ENCODE measurements around the gene GAB3.

GAB3 gene, protein sequence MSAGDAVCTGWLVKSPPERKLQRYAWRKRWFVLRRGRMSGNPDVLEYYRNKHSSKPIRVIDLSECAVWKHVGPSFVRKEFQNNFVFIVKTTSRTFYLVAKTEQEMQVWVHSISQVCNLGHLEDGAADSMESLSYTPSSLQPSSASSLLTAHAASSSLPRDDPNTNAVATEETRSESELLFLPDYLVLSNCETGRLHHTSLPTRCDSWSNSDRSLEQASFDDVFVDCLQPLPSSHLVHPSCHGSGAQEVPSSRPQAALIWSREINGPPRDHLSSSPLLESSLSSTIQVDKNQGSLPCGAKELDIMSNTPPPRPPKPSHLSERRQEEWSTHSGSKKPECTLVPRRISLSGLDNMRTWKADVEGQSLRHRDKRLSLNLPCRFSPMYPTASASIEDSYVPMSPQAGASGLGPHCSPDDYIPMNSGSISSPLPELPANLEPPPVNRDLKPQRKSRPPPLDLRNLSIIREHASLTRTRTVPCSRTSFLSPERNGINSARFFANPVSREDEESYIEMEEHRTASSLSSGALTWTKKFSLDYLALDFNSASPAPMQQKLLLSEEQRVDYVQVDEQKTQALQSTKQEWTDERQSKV

DNA sequence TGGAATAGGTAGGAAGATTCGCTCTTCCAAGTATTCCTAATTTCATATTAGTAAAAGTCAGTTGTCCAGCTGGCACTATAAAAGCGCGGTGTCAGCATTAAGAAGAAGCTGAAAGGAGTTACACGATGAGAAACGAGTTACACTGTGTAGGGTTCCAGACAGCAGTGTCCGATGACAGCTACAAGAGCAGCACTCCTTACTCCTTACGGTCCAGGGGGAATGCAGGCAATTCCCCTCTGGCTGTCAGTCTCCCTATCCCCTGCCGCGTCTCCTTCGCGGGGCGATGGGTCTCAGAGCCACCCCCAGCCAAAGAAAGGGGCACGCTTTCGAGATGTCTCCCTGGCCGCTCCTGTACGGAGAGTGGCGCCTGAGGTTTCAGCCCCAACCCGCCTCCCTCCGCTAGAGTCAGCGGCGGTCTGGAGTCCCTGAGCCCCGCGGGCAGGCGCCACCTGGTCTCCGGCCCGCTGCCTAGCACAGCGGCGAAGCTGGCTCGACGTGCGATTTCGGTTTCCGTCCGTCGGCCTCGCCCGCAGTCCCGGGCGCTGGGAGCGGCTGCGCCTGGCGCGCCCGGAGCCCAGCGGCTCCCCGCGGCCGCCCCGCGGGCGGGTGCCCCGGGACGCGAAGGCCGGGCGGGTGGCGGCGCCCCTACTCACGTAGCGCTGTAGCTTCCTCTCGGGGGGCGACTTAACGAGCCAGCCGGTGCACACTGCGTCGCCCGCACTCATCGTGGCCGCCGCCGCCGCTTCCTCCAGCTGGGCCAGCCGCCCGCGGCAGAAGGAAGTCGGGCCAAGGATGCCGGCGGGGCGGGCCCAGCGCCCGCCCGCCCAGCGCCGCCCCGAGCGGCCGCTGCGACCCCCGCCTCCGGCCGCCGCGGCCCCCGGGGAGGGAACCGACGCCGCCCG lies at the start of gene GAB3:
GAB3 (minus strand) TSS at position 777 of the 902 bp plus-strand sequence; CDS start at position 725, 52 bp downstream.
- Histone ChIP-seq H3K4me3 (ENCODE audit: low read depth, low read length) (peak within 1 kb of the TSS; percentile 60), H3K9ac (ENCODE audit: low read depth, low read length) (no peak within 1 kb of the TSS), H3K27me3 (ENCODE audit: control insufficient read depth, insufficient read depth, low read length) (peaks cover 38% of the 10 kb centered on the region), H3K36me3 (ENCODE audit: control insufficient read depth, insufficient read depth, low read length) (no peaks in the 10 kb centered on the region), H3K4me1 (ENCODE audit: control insufficient read depth, insufficient read depth, low read length) (no peaks in the 10 kb centered on the region), H3K27ac (ENCODE audit: low read depth, low read length) (no peak within 1 kb of the TSS), H3K9me3 (ENCODE audit: control insufficient read depth, insufficient read depth, low read length) (peaks cover 11% of the 10 kb centered on the region; the same call in 1 of the 2 replicates)

DNA sequence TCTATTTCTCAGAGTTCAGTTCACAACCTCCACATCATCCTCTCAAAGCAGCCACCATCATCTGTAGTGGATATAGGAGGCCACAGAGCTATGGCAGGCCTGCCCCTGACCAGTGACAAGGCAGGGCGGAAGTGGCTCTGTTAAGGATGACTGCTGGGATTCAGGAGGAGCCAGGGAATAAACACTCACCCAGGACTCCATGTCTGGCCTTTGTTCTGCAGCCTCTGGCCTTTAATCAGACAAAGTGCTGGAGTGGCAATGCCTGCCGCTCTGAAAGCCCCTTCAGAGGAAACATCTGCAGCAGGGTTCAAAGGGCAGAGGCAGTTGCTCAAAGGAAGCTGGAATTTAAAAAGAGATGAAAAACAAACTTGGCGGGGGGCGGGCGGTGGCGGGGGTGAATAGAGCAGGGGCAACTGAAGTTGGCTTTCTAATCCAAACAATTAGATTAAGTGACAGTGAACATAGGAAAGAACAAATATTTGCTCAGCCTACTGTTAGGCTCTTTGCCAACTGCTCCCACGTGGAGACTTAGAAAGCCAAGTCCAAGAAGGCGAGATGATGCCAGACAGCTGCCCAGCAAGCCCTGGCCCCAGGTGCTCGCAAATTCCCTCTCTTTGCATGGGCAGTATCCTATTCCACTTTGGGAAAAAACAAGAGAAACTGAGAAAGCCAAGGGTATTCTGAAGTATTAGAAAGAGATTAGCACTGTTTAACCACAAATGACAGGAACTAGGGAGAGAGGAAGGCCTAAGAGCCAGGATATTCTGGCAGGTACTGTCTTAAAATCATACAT lies 48.9 kb upstream of the GAB3 start:
- Histone ChIP-seq H3K27ac (ENCODE audit: low read depth, low read length) (peak overlapping the region; percentile 21), H3K4me3 (ENCODE audit: low read depth, low read length) (no peak overlapping the region), H3K27me3 (ENCODE audit: control insufficient read depth, insufficient read depth, low read length) (peaks cover 35% of the 10 kb centered on the region), H3K9ac (ENCODE audit: low read depth, low read length) (no peak overlapping the region), H3K4me1 (ENCODE audit: control insufficient read depth, insufficient read depth, low read length) (peaks cover 9% of the 10 kb centered on the region), H3K9me3 (ENCODE audit: control insufficient read depth, insufficient read depth, low read length) (peaks cover 46% of the 10 kb centered on the region), H3K36me3 (ENCODE audit: control insufficient read depth, insufficient read depth, low read length) (no peaks in the 10 kb centered on the region)

DNA sequence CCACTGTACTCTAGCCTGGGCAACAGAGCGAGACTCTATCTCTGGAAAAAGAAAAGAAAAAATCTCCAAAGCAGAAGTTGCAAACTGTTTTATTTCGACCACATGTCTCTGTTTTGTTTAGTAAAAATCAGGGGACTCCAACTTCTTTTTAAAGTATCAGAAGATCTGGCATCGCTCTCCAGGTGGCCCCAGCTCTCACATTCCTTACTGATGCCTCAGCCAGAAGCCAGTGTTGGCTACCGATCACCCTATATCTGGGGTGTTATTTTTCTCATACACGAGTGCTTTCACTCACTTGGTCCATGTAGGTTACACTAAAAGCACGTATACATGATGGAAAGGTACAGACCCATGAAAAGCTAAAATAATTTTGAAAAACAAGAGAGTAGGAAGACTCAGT lies 46.1 kb upstream of the GAB3 start:
- no peaks in the 10 kb centered on the region for H3K36me3 ChIP-seq (ENCODE audit: control insufficient read depth, insufficient read depth, low read length)
- H3K4me3 ChIP-seq (ENCODE audit: low read depth, low read length): no peak overlapping the region; the same call in 1 of the 2 replicates
- H3K4me1 ChIP-seq (ENCODE audit: control insufficient read depth, insufficient read depth, low read length): peaks cover 9% of the 10 kb centered on the region
- H3K27me3 ChIP-seq (ENCODE audit: control insufficient read depth, insufficient read depth, low read length): peaks cover 17% of the 10 kb centered on the region
- peaks cover 56% of the 10 kb centered on the region for H3K9me3 ChIP-seq (ENCODE audit: control insufficient read depth, insufficient read depth, low read length)
- H3K27ac ChIP-seq (ENCODE audit: low read depth, low read length): no peak overlapping the region
- H3K9ac ChIP-seq (ENCODE audit: low read depth, low read length): no peak overlapping the region

DNA sequence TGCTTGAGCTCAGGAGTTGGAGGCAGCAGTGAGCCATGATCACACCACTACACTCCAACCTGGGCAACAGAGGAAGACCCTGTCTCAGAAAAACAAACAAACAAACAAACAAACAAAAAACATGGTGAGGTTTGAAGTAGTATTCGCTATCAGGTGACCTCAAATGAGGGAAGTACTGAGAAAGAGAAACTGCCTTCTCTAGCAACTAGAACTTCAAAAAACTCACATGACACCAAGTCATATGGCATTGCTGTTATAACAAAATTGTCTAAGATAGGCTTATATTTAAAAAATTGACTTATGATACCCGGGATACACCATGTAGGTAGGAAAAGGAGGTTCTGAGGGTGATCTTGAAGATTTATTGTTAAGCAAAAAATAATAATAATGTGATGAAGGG lies 44.1 kb upstream of the GAB3 start:
- no peak overlapping the region for H3K9ac ChIP-seq (ENCODE audit: low read depth, low read length)
- peaks cover 5% of the 10 kb centered on the region; the same call in 1 of the 2 replicates for H3K4me1 ChIP-seq (ENCODE audit: control insufficient read depth, insufficient read depth, low read length)
- H3K27me3 ChIP-seq (ENCODE audit: control insufficient read depth, insufficient read depth, low read length): peaks cover 3% of the 10 kb centered on the region; the same call in 1 of the 2 replicates
- no peaks in the 10 kb centered on the region for H3K36me3 ChIP-seq (ENCODE audit: control insufficient read depth, insufficient read depth, low read length)
- H3K27ac ChIP-seq (ENCODE audit: low read depth, low read length): no peak overlapping the region
- H3K9me3 ChIP-seq (ENCODE audit: control insufficient read depth, insufficient read depth, low read length): peaks cover 58% of the 10 kb centered on the region
- H3K4me3 ChIP-seq (ENCODE audit: low read depth, low read length): no peak overlapping the region

DNA sequence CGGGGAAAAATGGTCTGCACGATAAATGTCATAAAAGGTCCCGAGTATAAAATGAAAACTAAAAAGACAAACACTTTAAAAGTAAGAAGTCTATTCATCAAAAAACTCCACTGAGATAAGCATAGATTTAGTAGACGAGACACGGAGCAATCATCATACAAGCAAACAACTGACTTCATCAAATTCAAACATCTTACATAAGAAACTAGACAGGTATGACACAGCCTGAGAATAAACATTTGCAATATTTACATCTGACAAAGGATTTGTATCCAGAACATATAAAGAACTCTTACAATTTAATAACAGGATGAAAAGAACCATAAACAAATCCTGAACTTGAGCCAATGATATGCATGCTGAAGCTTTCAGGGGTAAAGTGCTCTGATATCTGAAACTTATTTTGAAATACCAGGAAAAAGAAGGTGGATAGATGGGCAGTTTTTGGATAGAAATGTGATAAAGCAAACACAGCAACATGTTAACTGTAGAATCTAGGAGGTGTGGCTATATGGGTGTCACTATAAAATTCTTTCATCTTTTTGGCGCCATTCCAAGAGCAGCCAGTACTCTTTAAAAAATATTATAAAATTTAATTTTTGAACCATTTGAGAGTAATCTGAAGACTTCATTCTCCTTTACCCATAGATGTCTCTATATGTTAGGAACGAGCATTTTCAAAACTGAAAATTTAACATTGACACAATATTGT lies 42.4 kb upstream of the GAB3 start:
- H3K4me1 ChIP-seq (ENCODE audit: control insufficient read depth, insufficient read depth, low read length): peaks cover 3% of the 10 kb centered on the region; the same call in 1 of the 2 replicates
- peaks cover under 1% of the 10 kb centered on the region; the same call in 1 of the 2 replicates for H3K27me3 ChIP-seq (ENCODE audit: control insufficient read depth, insufficient read depth, low read length)
- H3K36me3 ChIP-seq (ENCODE audit: control insufficient read depth, insufficient read depth, low read length): no peaks in the 10 kb centered on the region
- no peak overlapping the region for H3K9ac ChIP-seq (ENCODE audit: low read depth, low read length)
- no peak overlapping the region for H3K27ac ChIP-seq (ENCODE audit: low read depth, low read length)
- no peak overlapping the region for H3K4me3 ChIP-seq (ENCODE audit: low read depth, low read length)
- H3K9me3 ChIP-seq (ENCODE audit: control insufficient read depth, insufficient read depth, low read length): peaks cover 58% of the 10 kb centered on the region

DNA sequence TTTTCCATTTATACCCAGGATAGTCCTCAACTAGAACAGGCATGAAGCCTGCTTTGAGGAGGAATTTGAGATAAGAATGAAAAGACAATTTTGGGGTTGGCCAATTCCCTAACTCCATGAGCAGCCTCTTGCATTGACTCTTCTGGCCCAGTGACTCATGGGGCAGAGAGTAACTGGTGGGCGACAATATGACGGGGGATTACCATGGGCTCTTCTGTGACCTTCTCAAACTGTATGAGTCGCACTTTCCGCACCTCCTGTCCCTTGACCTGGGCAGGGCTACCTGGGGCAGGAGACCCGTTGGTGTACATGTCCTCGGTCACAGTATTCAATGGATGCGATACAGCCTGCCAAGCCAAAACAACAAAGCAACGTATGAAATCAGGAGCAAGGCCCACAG lies 41.1 kb upstream of the GAB3 start:
- no peak overlapping the region for H3K27ac ChIP-seq (ENCODE audit: low read depth, low read length)
- no peak overlapping the region for H3K9ac ChIP-seq (ENCODE audit: low read depth, low read length)
- H3K4me1 ChIP-seq (ENCODE audit: control insufficient read depth, insufficient read depth, low read length): no peaks in the 10 kb centered on the region
- no peaks in the 10 kb centered on the region for H3K36me3 ChIP-seq (ENCODE audit: control insufficient read depth, insufficient read depth, low read length)
- H3K9me3 ChIP-seq (ENCODE audit: control insufficient read depth, insufficient read depth, low read length): peaks cover 59% of the 10 kb centered on the region
- no peaks in the 10 kb centered on the region for H3K27me3 ChIP-seq (ENCODE audit: control insufficient read depth, insufficient read depth, low read length)
- H3K4me3 ChIP-seq (ENCODE audit: low read depth, low read length): no peak overlapping the region

DNA sequence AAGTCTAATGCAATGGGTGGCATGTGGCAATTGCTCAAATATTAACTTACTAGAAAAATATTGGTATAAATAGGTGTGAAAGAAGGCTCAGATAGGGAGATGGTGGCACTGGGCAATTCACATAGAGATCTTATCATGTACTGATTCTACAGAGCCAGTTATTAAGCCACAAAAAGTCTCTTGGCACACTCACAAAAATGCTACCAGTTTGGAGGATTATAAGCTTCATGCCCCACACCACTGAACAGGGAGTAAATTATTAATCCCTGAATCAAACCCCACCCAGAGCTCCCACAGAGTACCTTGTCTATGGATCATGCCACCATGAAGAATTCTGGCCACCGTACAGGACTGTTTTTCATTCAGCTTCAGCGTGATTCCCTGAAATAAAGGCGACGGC lies 40.6 kb upstream of the GAB3 start:
- Histone ChIP-seq H3K27ac (ENCODE audit: low read depth, low read length) (no peak overlapping the region), H3K9ac (ENCODE audit: low read depth, low read length) (no peak overlapping the region), H3K4me1 (ENCODE audit: control insufficient read depth, insufficient read depth, low read length) (no peaks in the 10 kb centered on the region), H3K9me3 (ENCODE audit: control insufficient read depth, insufficient read depth, low read length) (peaks cover 56% of the 10 kb centered on the region), H3K27me3 (ENCODE audit: control insufficient read depth, insufficient read depth, low read length) (no peaks in the 10 kb centered on the region), H3K36me3 (ENCODE audit: control insufficient read depth, insufficient read depth, low read length) (no peaks in the 10 kb centered on the region), H3K4me3 (ENCODE audit: low read depth, low read length) (no peak overlapping the region)

DNA sequence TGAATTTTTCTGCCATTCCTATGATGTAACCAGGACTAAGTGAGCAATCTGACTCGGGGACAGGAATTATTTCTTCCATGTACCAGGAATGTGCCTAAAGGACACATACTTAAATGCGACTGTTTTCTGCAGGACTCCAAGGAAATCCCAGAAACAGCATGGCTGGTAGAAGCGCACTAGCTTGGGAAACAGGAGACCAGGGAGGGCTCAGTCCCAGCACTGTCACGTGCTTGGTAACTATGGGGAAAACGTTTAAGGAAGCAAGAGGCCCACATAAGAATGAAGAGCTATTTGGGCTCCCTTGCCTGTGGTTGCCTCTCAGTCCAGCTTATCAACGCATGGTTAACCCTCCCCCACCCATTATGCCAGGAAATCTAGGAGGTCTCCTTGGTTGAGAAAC lies 34.8 kb upstream of the GAB3 start:
- H3K4me3 ChIP-seq (ENCODE audit: low read depth, low read length): no peak overlapping the region
- H3K4me1 ChIP-seq (ENCODE audit: control insufficient read depth, insufficient read depth, low read length): no peaks in the 10 kb centered on the region
- H3K36me3 ChIP-seq (ENCODE audit: control insufficient read depth, insufficient read depth, low read length): no peaks in the 10 kb centered on the region
- no peak overlapping the region for H3K9ac ChIP-seq (ENCODE audit: low read depth, low read length)
- no peaks in the 10 kb centered on the region for H3K27me3 ChIP-seq (ENCODE audit: control insufficient read depth, insufficient read depth, low read length)
- H3K9me3 ChIP-seq (ENCODE audit: control insufficient read depth, insufficient read depth, low read length): peaks cover 49% of the 10 kb centered on the region
- no peak overlapping the region for H3K27ac ChIP-seq (ENCODE audit: low read depth, low read length)

DNA sequence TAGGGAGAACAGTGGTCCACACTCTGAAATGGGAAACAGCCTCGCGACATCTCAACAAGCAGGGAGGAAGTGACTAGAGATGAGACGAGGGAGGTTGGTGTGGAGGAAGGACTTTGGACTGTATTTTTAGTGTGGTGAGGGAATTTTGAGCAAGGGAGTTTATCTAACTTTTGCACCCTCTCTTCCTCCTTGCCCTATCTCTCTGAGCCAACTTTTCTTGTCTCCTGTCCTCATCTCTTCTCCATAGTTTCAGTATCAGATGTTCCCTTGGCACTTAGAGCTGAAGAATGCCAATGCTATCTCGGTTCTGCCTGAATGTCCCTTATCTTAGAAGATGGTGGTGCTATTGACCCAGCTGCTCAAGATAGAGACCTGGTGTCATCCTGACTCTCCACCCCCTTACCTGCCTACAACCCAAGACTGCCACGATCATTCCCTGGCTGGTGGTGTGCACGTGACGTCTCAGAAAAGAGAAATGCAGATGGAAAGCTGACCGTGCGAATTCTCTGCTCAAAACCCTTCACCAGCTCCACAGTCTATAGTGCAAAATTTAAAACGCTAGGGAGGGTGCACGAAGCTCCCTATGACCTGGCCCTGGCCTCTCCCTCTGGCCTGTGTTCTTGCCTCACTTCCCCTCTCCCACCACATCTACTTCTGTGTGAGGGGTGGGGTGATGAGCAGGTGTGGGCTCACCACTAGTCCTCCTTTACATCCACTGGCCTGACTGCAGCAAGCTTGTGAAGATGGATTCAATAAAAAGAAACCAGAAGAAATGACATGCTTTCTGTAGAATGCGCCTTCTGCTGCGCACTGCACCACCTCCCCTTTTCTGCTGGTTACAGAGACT lies 33.5 kb upstream of the GAB3 start:
- Histone ChIP-seq H3K27me3 (ENCODE audit: control insufficient read depth, insufficient read depth, low read length) (no peaks in the 10 kb centered on the region), H3K27ac (ENCODE audit: low read depth, low read length) (no peak overlapping the region)

More for the DNA sequence above, 33.5 kb upstream of the GAB3 start:
- H3K4me3 ChIP-seq (ENCODE audit: low read depth, low read length): no peak overlapping the region
- no peaks in the 10 kb centered on the region for H3K4me1 ChIP-seq (ENCODE audit: control insufficient read depth, insufficient read depth, low read length)
- no peak overlapping the region for H3K9ac ChIP-seq (ENCODE audit: low read depth, low read length)
- peaks cover 44% of the 10 kb centered on the region for H3K9me3 ChIP-seq (ENCODE audit: control insufficient read depth, insufficient read depth, low read length)
- H3K36me3 ChIP-seq (ENCODE audit: control insufficient read depth, insufficient read depth, low read length): no peaks in the 10 kb centered on the region
